H1 (cell line): ENCODE data around the gene ZMIZ1. TPM values are rescaled to one million over a fixed set of nuclear protein-coding genes. Genes with fewer than 3 reads are reported as not detected.

Experiments
- BACH1 ChIP-seq: IDR thresholded peaks from 2 replicates; pipeline ENCODE4 v1.6.1; 2012; ENCODE audit warnings: low read length, improper control_type of control experiment
- CTCF ChIP-seq, 3 experiments: IDR thresholded peaks; 1 replicate in 2 of 3; 2 replicates in 1 of 3; pipeline versions ENCODE4 v1.5.1 to v1.6.1; 2011; ENCODE audit warnings: low read length in 3 of 3, mild to moderate bottlenecking in 3 of 3, inconsistent platforms in 2 of 3, low read depth in 1 of 3, moderate library complexity in 1 of 3; ENCODE audit not compliant: insufficient read depth in 1 of 3; ENCODE audit errors: control extremely low read depth in 1 of 3
- EGR1 ChIP-seq: IDR thresholded peaks from 2 replicates; pipeline ENCODE4 v1.6.1; 2011; ENCODE audit warnings: low read depth, low read length, borderline replicate concordance
- EP300 ChIP-seq, 2 experiments: IDR thresholded peaks; 1 replicate in 1 of 2; 2 replicates in 1 of 2; pipeline ENCODE4 v1.6.1; 2011 to 2012; ENCODE audit warnings: low read depth in 2 of 2, low read length in 2 of 2, mild to moderate bottlenecking in 2 of 2, borderline replicate concordance in 1 of 2, inconsistent platforms in 1 of 2, moderate library complexity in 1 of 2
- KDM4A ChIP-seq: IDR thresholded peaks from one replicate; pipeline ENCODE4 v1.7.1; 2012; ENCODE audit warnings: low read depth, mild to moderate bottlenecking, moderate library complexity, low read length, inconsistent platforms; ENCODE audit not compliant: severe bottlenecking
- POU5F1 ChIP-seq: IDR thresholded peaks from 2 replicates; pipeline ENCODE4 v1.6.1; 2011; ENCODE audit warnings: low read depth, mild to moderate bottlenecking, low read length, moderate library complexity
- TAF7 ChIP-seq: optimal IDR thresholded peaks from 2 replicates; pipeline ENCODE3; 2011; ENCODE audit warnings: low read depth, mild to moderate bottlenecking, inconsistent platforms, low read length, moderate library complexity, borderline replicate concordance
- TCF12 ChIP-seq: IDR thresholded peaks from 2 replicates; pipeline ENCODE4 v1.6.1; 2011; ENCODE audit warnings: low read depth, mild to moderate bottlenecking, low read length
- polyA plus RNA-seq, 7 experiments: library from polyadenylated mRNA; depleted of rRNA in 3 of 7; stranded (reverse) in 5 of 7; unstranded in 2 of 7; fragments of >200 nt in 5 of 7; fragments of 200-250 nt in 2 of 7; gene quantifications; 1 replicate in 5 of 7; 2 replicates in 1 of 7; 4 replicates in 1 of 7; pipeline versions ENCODE4 v1.2.1 to v1.2.3, GENCODE V29; 2011 to 2013; ENCODE audit warnings: missing spikeins in 2 of 7, mixed read lengths in 2 of 7
- total RNA-seq: library from RNA; stranded (reverse); fragmentation: NEBNext Ultra II Directional; extraction: Animal tissue kit (Norgen Biotek cat#: 25700); gene quantifications from 2 replicates; pipeline ENCODE4 v1.2.1, GENCODE V29; 2021
- TF ChIP-seq, protein P1 (sequence below): fragments of 300-600 bp; sonication (generic); IDR thresholded peaks from 2 replicates; pipeline ENCODE4 v1.7.1; 2012; ENCODE audit warnings: low read length, moderate library complexity, mild to moderate bottlenecking, inconsistent platforms; ENCODE audit not compliant: insufficient replicate concordance

Gene ZMIZ1
- total and polyA plus RNA-seq, 2 of the 8 experiments (the other 6 are each of a cell fraction or from before 2014, with no cell fraction given), result 8.1 to 28.0 TPM

DNA sequence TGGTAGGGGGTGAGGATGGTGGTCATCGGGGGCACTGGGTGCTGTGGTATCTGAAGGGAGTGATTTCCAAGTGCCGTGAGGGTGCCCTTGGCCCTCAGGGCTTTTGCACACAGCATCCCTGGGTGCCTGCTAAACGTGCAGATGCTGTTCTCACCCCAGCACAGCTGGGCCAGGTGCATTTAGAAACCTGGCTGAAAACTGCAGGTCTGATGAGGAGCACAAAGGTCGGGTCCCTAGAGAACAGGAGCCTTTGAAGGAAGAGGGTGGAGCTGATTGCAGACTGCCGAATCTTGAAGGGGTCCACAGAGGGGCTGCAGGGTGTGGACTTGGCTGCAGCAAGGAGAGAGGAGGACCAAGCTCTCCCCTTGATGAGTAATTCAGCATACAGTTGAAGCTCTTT is 32.0 kb downstream of the ZMIZ1 start (continued):
- TF ChIP-seq, protein P1, sequence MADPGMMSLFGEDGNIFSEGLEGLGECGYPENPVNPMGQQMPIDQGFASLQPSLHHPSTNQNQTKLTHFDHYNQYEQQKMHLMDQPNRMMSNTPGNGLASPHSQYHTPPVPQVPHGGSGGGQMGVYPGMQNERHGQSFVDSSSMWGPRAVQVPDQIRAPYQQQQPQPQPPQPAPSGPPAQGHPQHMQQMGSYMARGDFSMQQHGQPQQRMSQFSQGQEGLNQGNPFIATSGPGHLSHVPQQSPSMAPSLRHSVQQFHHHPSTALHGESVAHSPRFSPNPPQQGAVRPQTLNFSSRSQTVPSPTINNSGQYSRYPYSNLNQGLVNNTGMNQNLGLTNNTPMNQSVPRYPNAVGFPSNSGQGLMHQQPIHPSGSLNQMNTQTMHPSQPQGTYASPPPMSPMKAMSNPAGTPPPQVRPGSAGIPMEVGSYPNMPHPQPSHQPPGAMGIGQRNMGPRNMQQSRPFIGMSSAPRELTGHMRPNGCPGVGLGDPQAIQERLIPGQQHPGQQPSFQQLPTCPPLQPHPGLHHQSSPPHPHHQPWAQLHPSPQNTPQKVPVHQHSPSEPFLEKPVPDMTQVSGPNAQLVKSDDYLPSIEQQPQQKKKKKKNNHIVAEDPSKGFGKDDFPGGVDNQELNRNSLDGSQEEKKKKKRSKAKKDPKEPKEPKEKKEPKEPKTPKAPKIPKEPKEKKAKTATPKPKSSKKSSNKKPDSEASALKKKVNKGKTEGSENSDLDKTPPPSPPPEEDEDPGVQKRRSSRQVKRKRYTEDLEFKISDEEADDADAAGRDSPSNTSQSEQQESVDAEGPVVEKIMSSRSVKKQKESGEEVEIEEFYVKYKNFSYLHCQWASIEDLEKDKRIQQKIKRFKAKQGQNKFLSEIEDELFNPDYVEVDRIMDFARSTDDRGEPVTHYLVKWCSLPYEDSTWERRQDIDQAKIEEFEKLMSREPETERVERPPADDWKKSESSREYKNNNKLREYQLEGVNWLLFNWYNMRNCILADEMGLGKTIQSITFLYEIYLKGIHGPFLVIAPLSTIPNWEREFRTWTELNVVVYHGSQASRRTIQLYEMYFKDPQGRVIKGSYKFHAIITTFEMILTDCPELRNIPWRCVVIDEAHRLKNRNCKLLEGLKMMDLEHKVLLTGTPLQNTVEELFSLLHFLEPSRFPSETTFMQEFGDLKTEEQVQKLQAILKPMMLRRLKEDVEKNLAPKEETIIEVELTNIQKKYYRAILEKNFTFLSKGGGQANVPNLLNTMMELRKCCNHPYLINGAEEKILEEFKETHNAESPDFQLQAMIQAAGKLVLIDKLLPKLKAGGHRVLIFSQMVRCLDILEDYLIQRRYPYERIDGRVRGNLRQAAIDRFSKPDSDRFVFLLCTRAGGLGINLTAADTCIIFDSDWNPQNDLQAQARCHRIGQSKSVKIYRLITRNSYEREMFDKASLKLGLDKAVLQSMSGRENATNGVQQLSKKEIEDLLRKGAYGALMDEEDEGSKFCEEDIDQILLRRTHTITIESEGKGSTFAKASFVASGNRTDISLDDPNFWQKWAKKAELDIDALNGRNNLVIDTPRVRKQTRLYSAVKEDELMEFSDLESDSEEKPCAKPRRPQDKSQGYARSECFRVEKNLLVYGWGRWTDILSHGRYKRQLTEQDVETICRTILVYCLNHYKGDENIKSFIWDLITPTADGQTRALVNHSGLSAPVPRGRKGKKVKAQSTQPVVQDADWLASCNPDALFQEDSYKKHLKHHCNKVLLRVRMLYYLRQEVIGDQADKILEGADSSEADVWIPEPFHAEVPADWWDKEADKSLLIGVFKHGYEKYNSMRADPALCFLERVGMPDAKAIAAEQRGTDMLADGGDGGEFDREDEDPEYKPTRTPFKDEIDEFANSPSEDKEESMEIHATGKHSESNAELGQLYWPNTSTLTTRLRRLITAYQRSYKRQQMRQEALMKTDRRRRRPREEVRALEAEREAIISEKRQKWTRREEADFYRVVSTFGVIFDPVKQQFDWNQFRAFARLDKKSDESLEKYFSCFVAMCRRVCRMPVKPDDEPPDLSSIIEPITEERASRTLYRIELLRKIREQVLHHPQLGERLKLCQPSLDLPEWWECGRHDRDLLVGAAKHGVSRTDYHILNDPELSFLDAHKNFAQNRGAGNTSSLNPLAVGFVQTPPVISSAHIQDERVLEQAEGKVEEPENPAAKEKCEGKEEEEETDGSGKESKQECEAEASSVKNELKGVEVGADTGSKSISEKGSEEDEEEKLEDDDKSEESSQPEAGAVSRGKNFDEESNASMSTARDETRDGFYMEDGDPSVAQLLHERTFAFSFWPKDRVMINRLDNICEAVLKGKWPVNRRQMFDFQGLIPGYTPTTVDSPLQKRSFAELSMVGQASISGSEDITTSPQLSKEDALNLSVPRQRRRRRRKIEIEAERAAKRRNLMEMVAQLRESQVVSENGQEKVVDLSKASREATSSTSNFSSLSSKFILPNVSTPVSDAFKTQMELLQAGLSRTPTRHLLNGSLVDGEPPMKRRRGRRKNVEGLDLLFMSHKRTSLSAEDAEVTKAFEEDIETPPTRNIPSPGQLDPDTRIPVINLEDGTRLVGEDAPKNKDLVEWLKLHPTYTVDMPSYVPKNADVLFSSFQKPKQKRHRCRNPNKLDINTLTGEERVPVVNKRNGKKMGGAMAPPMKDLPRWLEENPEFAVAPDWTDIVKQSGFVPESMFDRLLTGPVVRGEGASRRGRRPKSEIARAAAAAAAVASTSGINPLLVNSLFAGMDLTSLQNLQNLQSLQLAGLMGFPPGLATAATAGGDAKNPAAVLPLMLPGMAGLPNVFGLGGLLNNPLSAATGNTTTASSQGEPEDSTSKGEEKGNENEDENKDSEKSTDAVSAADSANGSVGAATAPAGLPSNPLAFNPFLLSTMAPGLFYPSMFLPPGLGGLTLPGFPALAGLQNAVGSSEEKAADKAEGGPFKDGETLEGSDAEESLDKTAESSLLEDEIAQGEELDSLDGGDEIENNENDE, result no peak
- no peak for TF ChIP-seq POU5F1
- TF ChIP-seq EGR1, result no peak
- TF ChIP-seq TCF12, result no peak
- TF ChIP-seq CTCF (IDR thresholded peaks at IDR 0.05; ENCODE audit: control extremely low read depth in 1 of 3, insufficient read depth in 1 of 3, low read depth in 1 of 3, low read length in 3 of 3), result no peak
- TF ChIP-seq EP300 (IDR thresholded peaks at IDR 0.05; ENCODE audit: borderline replicate concordance in 1 of 2, low read depth in 2 of 2, low read length in 2 of 2), result no peak
- TF ChIP-seq KDM4A, result no peak
- TF ChIP-seq BACH1, result no peak
- TF ChIP-seq TAF7, result no peak
